HG03432 (cell line): Measurements from ENCODE around the gene JPH3.

Source experiments
- ATAC-seq: cut with Tn5 transposase; IDR thresholded peaks from one replicate; pipeline ENCODE4 v1.9.1; 2021; ENCODE audit warnings: mild to moderate bottlenecking, moderate library complexity; ENCODE audit not compliant: unreplicated experiment

The JPH3 gene

DNA sequence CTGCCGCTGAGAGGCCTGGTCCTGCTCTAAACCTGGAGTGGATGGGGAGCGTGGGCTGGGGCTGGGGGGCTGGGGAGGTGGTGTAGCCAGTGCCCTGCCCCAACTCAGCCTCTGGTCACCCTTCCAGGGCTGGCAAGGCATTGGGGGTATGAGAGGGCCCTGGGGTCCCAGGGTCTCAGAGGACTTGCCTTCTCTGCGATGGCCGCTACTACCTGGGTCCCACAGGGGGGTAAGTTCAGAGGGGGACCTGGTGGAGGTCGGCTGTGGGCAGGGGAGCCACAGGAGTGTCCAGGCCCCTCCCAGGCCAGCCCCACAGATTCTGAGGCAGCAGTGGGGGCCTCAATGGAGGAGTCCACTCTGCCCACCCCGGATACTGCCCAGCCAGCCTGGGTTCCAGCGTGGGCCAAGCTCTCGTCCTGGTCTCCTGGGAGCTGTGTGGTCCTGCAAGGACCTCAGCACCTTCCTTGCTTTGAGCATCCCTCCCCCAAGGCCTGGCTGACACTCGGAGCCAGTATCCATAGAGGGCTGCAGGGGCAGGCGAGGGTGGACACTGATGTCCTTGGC lies 20.5 kb downstream of the JPH3 start:
- ATAC-seq: no peak

DNA sequence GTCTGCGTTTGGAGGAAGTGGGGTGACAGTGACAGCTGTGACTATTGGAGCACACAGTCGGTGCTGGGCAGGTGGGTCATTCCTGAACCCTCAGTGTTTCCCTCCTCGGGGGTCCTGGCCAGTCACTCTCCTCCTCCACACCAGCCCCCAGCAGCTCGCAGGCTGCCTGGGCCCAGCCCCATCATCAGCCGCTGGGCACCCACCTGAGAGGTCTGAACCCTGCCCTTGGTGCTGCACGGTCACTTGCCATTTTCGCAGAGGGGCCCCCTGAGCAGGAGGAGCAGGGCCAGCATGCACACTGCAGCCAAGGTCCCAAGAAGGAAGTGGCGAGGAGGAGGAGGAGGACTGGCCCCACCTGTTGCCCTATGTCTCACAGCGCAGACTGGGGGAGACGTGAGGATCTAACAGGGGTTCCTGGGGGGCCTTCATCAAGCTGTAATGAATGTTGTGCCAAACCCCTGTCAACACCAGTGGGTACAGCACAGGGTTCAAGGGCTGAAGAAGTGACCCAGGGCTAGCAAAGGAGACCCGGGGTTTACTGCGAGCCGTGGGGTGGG lies 23.0 kb downstream of the JPH3 start:
- ATAC-seq: no peak

DNA sequence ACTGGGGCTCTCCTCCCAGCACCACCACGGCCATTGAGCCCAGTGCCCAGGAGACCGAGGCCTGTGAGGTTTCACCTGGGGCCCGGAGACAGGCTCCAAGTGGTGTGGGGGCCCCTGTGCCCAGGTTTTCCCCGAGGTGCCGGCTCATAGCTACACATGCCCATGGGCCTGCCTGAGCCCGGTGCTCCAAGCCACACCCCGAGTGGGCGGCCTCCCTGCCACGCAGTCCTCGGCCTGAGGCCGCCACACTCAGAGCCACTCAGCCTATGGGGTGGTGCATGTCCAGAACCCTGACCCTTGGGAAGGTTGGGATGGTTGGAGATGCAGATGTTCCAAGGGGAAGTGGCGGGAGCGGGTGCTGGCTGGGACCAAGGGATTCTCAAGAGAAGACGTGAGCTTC lies 24.1 kb downstream of the JPH3 start:
- ATAC-seq: no peak

DNA sequence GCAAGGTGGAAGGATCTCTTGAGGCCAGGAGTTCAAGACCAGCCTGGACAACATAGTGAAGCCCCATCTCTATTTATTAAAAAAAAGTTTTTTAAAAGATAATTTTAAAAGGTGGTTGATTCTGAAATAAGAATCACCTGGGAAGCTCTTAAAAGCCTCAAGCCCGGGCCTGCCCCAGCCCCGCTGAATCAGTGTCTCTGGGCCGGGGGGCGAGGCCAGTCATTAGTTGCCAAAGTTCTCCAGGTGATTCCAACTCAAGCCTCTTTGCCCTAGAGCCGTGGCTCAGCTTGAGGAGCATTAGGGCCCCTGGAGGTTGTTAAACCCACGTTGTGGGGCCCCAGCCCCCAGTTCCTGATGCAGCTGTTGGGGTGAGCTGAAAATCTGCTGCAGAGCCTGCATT lies 24.6 kb downstream of the JPH3 start:
- ATAC-seq: no peak

- ATAC-seq: no peak
These were observed 25.4 kb downstream of the JPH3 start for GRCh38 chr16:87627542-87628245.

DNA sequence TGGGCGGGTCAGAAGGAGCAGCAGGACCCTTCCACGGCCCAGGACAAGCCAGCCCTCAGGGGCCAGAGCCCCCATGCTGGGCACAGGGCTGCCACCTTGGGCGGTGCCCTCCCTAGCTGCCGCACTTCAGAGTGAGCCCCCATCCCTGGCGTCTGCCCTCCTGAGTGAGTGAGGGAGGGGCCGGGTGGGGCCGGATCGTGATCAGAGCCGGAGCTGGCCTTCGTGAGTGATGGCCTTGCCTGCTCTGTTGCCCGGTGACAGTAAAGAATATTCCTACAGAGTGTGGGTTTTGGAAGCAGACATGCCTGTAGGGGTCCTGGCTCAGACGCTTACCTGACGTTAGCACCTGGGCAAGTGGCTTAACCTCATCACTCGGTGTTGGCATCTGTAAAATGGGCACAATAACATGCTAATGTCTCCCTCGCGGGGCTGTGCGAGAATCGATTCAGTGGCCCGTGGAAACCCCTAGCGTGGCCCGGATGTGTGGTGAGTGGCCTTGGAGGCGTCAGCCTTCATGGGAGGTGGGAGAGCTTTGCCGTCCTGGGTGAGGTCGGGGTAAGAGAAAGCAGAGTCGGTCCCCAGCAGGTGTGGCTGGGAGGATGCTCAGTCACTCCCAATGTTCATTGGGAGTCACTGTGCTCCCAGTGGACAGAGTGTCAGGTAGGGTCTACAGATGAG lies 26.1 kb downstream of the JPH3 start:
- no peak for ATAC-seq

GRCh38 chr16:87628940-87629339 lies 26.6 kb downstream of the JPH3 start:
- no peak for ATAC-seq

DNA sequence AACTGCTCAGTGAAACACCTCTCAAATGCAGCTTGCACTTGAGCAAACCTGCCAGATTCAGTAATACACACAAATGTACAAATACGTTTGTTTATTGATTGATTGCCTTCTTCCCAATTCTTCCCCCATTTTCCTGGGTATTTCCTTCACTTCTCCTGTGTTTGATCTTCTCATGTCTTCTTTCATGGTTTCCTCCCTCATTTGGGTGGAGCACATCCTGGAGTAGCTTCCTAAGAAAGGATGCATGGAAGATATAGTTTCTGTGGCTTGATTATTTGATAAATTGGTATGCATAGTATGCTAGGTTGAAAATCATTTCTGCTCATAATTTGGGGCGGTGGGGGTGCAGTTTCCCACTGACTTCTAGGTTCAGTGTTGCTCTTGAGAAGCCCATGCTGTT lies 28.8 kb downstream of the JPH3 start:
- ATAC-seq: no peak

DNA sequence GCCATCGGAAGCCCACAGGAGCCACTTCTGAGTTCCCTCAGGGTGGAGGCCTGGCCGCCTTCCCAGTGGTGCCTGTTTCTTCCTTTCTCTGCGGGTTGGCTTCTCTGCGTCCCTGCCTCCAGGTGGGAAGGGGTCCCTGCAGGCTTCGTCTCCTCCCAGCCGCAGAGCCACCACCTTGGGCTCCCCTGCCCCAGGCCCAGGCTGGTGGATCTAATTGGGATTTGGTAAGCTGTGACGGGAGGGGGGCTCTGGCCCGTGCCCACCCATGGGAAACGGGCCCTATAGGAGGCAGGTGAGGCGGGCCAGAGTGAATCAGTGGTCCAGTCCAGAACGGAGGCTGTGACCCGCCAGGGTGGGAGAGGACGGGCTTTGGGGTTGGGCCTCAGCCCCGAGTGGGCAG lies 32.1 kb downstream of the JPH3 start:
- ATAC-seq: no peak

- ATAC-seq: no peak
These were observed 33.3 kb downstream of the JPH3 start for GRCh38 chr16:87635541-87636049.

GRCh38 chr16:87636050-87636684 lies 33.9 kb downstream of the JPH3 start:
- ATAC-seq: no peak

GRCh38 chr16:87636741-87637140 lies 34.4 kb downstream of the JPH3 start:
- ATAC-seq: no peak

DNA sequence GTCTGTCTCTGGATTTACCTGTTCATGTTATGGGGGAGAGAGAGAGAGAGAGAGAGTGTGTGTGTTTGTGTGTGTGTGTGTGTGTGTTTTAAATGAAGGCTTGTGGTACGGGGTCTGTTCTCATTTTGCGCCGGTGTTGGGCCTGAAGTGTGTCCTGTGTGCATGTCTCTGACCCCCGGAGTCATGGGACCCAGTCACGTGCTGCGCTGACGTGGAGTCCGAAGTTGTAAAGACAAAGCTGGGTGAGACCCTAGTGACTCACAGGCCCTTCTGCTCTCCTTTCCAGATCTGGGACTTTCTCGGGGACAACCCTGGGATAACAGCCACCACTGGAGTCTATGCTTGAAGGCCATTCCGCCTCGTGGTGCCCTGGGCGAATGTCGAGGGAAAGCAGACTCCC lies 35.0 kb downstream of the JPH3 start:
- ATAC-seq: no peak

GRCh38 chr16:87638736-87639135 lies 36.4 kb downstream of the JPH3 start:
- no peak for ATAC-seq

- no peak for ATAC-seq
These were observed 39.4 kb downstream of the JPH3 start for GRCh38 chr16:87641721-87642120.

- no peak for ATAC-seq
These were observed 40.2 kb downstream of the JPH3 start for GRCh38 chr16:87642491-87642890.

GRCh38 chr16:87644186-87644585 lies 41.9 kb downstream of the JPH3 start:
- ATAC-seq: no peak

GRCh38 chr16:87644596-87644995 lies 42.3 kb downstream of the JPH3 start:
- ATAC-seq: no peak

DNA sequence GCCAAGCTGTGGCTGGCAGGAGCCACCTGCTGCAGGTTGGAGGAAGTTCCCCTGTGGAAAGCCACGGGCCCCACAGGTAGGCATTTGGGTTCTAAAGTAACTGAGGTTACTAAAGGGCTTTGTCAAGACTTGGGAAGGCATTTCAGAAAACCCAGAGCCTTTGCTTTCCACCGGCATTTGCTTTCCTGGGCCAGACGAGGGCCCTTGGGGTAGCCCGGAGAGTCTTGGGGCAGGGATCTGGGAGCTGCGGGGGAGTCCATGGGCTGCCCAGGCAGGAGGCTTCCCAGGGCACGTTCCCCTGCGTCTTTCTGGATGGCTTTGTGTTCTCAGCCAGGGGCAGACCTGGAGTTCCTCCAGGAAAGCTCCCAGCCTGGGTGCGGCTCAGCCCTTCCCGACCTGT lies 43.5 kb downstream of the JPH3 start:
- ATAC-seq: no peak

GRCh38 chr16:87647431-87648185 lies 45.3 kb downstream of the JPH3 start:
- ATAC-seq: no peak

GRCh38 chr16:87648236-87648635 lies 45.9 kb downstream of the JPH3 start:
- ATAC-seq: no peak
